K562 (cell line): ENCODE results near the gene PCDHGA5. TPM values are rescaled to one million over a fixed set of nuclear protein-coding genes. Genes with fewer than 3 reads are reported as not detected.

Source experiments
- ATAC-seq: fragments of 200-7000 bp; cut with Tn5 transposase; 3 replicates; pipeline ENCODE4 v1.9.1; 2020; ENCODE audit warnings: moderate library complexity
- BruUV-seq: library from RNA; stranded (reverse); fragments of 400-500 nt; replicated peaks from 2 replicates; lab custom pipeline; 2021; lab: Mats Ljungman, UMichigan
- CTCF ChIA-PET: fragments of 300-600 bp; formaldehyde crosslinking; extraction: SDS; loops from one replicate; lab custom pipeline; 2021; ENCODE audit warnings: low intra/inter-chr PET ratio; lab: Yijun Ruan, JAX
- POLR2A ChIA-PET: fragments of 300-600, 350-650 bp; sonication (Branson Sonifier 250); formaldehyde crosslinking; extraction: SDS; loops from one replicate; lab custom pipeline; 2021; ENCODE audit warnings: antibody characterized with exemption, inconsistent platforms; lab: Yijun Ruan, JAX
- DNase-seq, 4 experiments: peaks; one replicate each; pipeline versions ENCODE4 v3.0.0 to v3.0.0-alpha.2; 2011 to 2018; ENCODE audit warnings: low spot score in 3 of 4, mixed read lengths in 3 of 4; ENCODE audit errors: extremely low read depth in 1 of 4
- FAIRE-seq: peaks from 2 replicates; lab custom pipeline; 2011; peaks lifted over from hg19 to GRCh38; lab: Jason Lieb, UNC
- H2AFZ ChIP-seq: 2 replicates; pipeline ENCODE4 v1.6.0; 2011; ENCODE audit warnings: low read depth, low read length, control low read depth, inconsistent platforms
- H3K27ac ChIP-seq: fragments of 200-600 bp; 3 replicates; pipeline ENCODE4 v1.8.0; 2011; ENCODE audit warnings: low read depth, mild to moderate bottlenecking, control low read depth, inconsistent platforms, low read length, moderate library complexity, mixed read lengths; ENCODE audit errors: extremely low read depth
- H3K27me3 ChIP-seq, 2 experiments: fragments of 300-600 bp in 1 of 2; 2 replicates in 1 of 2; 3 replicates in 1 of 2; pipeline versions ENCODE4 v1.6.0 to v1.8.0; 2011; ENCODE audit warnings: inconsistent platforms in 2 of 2, low read length in 2 of 2, mild to moderate bottlenecking in 1 of 2, mixed read lengths in 1 of 2, moderate library complexity in 1 of 2; ENCODE audit not compliant: control insufficient read depth in 2 of 2, insufficient read depth in 2 of 2
- H3K36me3 ChIP-seq: fragments of 300-600 bp; 3 replicates; pipeline ENCODE4 v1.8.0; 2011; ENCODE audit warnings: mild to moderate bottlenecking, low read length, inconsistent platforms; ENCODE audit not compliant: control insufficient read depth, insufficient read depth
- H3K4me1 ChIP-seq, 2 experiments: fragments of 200-600 bp in 1 of 2; replicated peaks in 1 of 2; 2 replicates in 1 of 2; 3 replicates in 1 of 2; pipeline versions ENCODE4 v1.5.1 to v1.8.0; 2011; ENCODE audit warnings: inconsistent platforms in 2 of 2, low read length in 2 of 2, mild to moderate bottlenecking in 1 of 2, mixed read lengths in 1 of 2, moderate library complexity in 1 of 2; ENCODE audit not compliant: control insufficient read depth in 2 of 2, insufficient read depth in 2 of 2
- H3K4me2 ChIP-seq: 2 replicates; pipeline ENCODE4 v1.6.1; 2011; ENCODE audit warnings: low read length, control low read depth, inconsistent platforms, mixed read lengths; ENCODE audit not compliant: insufficient read depth
- H3K4me3 ChIP-seq: fragments of 200-600 bp; sonication (generic), shearing (Covaris generic); 2 replicates; pipeline ENCODE4 v1.5.1; 2016; ENCODE audit warnings: control low read depth, inconsistent platforms
- H3K79me2 ChIP-seq: fragments of 200-600 bp; 3 replicates; pipeline ENCODE4 v1.8.0; 2011; ENCODE audit warnings: low read length, inconsistent platforms; ENCODE audit not compliant: control insufficient read depth, insufficient read depth
- H3K9ac ChIP-seq, 2 experiments: 2 replicates each; pipeline versions ENCODE4 v1.6.0 to v1.6.1; 2011; ENCODE audit warnings: low read depth in 2 of 2, low read length in 2 of 2, control low read depth in 1 of 2, inconsistent platforms in 1 of 2, mild to moderate bottlenecking in 1 of 2, mixed read lengths in 1 of 2; ENCODE audit not compliant: insufficient read depth in 1 of 2
- H3K9me1 ChIP-seq: one replicate; pipeline ENCODE4 v1.6.0; 2011; ENCODE audit warnings: inconsistent platforms, mild to moderate bottlenecking, low read length, moderate library complexity; ENCODE audit not compliant: control insufficient read depth, insufficient read depth
- H3K9me3 ChIP-seq: replicated peaks from 2 replicates; pipeline ENCODE4 v1.5.1; 2011; ENCODE audit warnings: low read depth, low read length, inconsistent platforms; ENCODE audit not compliant: control insufficient read depth, insufficient read depth
- H4K20me1 ChIP-seq: replicated peaks from 2 replicates; pipeline ENCODE4 v1.6.1; 2011; ENCODE audit warnings: low read length, inconsistent platforms, mixed read lengths; ENCODE audit not compliant: control insufficient read depth, insufficient read depth
- ARHGAP35 ChIP-seq: fragments of 450-650 bp; IDR thresholded peaks from 2 replicates; pipeline ENCODE4 v1.6.1; 2018; ENCODE audit not compliant: partially characterized antibody
- EZH2 ChIP-seq: IDR thresholded peaks from 2 replicates; pipeline ENCODE4 v1.6.1; 2012; ENCODE audit warnings: low read depth, mild to moderate bottlenecking, inconsistent platforms, low read length, borderline replicate concordance
- HOMEZ ChIP-seq: fragments of 250-450 bp; sonication (Bioruptor Pico); IDR thresholded peaks from 2 replicates; pipeline ENCODE4 v1.4.0; 2020; ENCODE audit warnings: mild to moderate bottlenecking, moderate library complexity
- HSF4 ChIP-seq: fragments of 250-450 bp; sonication (Bioruptor Pico); IDR thresholded peaks from 2 replicates; pipeline ENCODE4 v2.1.2; 2022; ENCODE audit warnings: mild to moderate bottlenecking, moderate library complexity, borderline replicate concordance
- KDM4B ChIP-seq, 2 experiments: fragments of 450-650 bp in 1 of 2; sonication (generic) in 1 of 2; IDR thresholded peaks; 2 replicates each; pipeline ENCODE4 v1.6.1; 2016 to 2017; ENCODE audit warnings: borderline replicate concordance in 2 of 2, antibody characterized with exemption in 1 of 2, low read depth in 1 of 2, mild to moderate bottlenecking in 1 of 2
- KDM5B ChIP-seq: fragments of 200-600 bp; sonication (generic); IDR thresholded peaks from 2 replicates; pipeline ENCODE4 v1.6.1; 2012; ENCODE audit warnings: low read depth, mild to moderate bottlenecking, moderate library complexity, low read length, control low read depth, inconsistent platforms; ENCODE audit not compliant: insufficient replicate concordance
- MAX ChIP-seq: sonication (generic); formaldehyde crosslinking; IDR thresholded peaks from 2 replicates; pipeline ENCODE4 v1.9.0; 2022; ENCODE audit warnings: mild to moderate bottlenecking, missing genetic modification reagents
- MLLT1 ChIP-seq, 2 experiments: fragments of 450-650 bp; IDR thresholded peaks; 2 replicates each; pipeline ENCODE4 v1.6.1; 2016
- MTA3 ChIP-seq: fragments of 450-650 bp; formaldehyde crosslinking; IDR thresholded peaks from 2 replicates; pipeline ENCODE4 v1.6.1; 2017; ENCODE audit warnings: mild to moderate bottlenecking, borderline replicate concordance
- NCOA1 ChIP-seq: fragments of 450-650 bp; IDR thresholded peaks from 2 replicates; pipeline ENCODE4 v1.6.1; 2016; ENCODE audit warnings: low read depth
- SMARCA4 ChIP-seq: fragments of 450-650 bp; IDR thresholded peaks from 2 replicates; pipeline ENCODE4 v1.6.1; 2016
- SMARCB1 ChIP-seq: IDR thresholded peaks from 2 replicates; pipeline ENCODE4 v1.6.1; 2011; ENCODE audit warnings: improper control_type of control experiment, low read depth; ENCODE audit not compliant: insufficient read length
- SREBF2 ChIP-seq: sonication (generic); formaldehyde crosslinking; IDR thresholded peaks from 2 replicates; pipeline ENCODE4 v1.4.0; 2020; ENCODE audit warnings: mild to moderate bottlenecking, missing genetic modification reagents
- TAF7 ChIP-seq: fragments of 450-650 bp; IDR thresholded peaks from 2 replicates; pipeline ENCODE4 v1.6.1; 2016; ENCODE audit warnings: missing genetic modification characterization, missing compliant biosample characterization
- TAF9B ChIP-seq: fragments of 450-650 bp; IDR thresholded peaks from 2 replicates; pipeline ENCODE4 v1.6.1; 2018; ENCODE audit warnings: mild to moderate bottlenecking; ENCODE audit not compliant: partially characterized antibody
- THRAP3 ChIP-seq: fragments of 450-650 bp; IDR thresholded peaks from 2 replicates; pipeline ENCODE4 v1.6.1; 2016; ENCODE audit warnings: mild to moderate bottlenecking, inconsistent platforms, borderline replicate concordance
- ZKSCAN1 ChIP-seq: fragments of 150-350 bp; IDR thresholded peaks from 2 replicates; pipeline ENCODE4 v1.6.1; 2016; ENCODE audit warnings: low read depth, low read length
- ZNF57 ChIP-seq: fragments of 450-650 bp; formaldehyde crosslinking; IDR thresholded peaks from 2 replicates; pipeline ENCODE4 v1.4.0; 2020; ENCODE audit warnings: mild to moderate bottlenecking, moderate library complexity
- ZNF655 ChIP-seq: fragments of 250-450 bp; sonication (Bioruptor Pico); IDR thresholded peaks from 2 replicates; pipeline ENCODE4 v1.5.0; 2021
- WGBS: fragments of 100-300 bp; shearing (Covaris generic); methylation state at CpG from one replicate; pipeline ENCODE4 v1.1.6; 2016; ENCODE audit warnings: low coverage, mixed read lengths; ENCODE audit not compliant: insufficient coverage; ENCODE audit errors: missing lambda C conversion rate; 5-methylcytosine and 5-hydroxymethylcytosine counted together
- in situ Hi-C: fragments of 300-500 bp; cut with MboI; formaldehyde crosslinking; loops from 4 replicates; pipeline ENCODE4 v1.15.0; 2018; ENCODE audit warnings: inconsistent platforms, mixed read lengths
- intact Hi-C: fragments of 100-400 bp; cut with micrococcal nuclease; formaldehyde crosslinking; loops from 2 replicates; pipeline ENCODE4 v1.14.2; 2022
- polyA plus RNA-seq, 8 experiments: library from polyadenylated mRNA; depleted of rRNA in 4 of 8; stranded (reverse) in 5 of 8; unstranded in 3 of 8; fragments of >200 nt; fragmentation: Nextera tagmentation in 2 of 8; fragmentation: Illumina TruSeq in 1 of 8; extraction: Ambion mirVana in 2 of 8; extraction: Trizol in 1 of 8; gene quantifications; 2 replicates each; pipeline versions ENCODE4 v1.2.1 to v1.2.3, GENCODE V29; 2011 to 2014; ENCODE audit warnings: inconsistent platforms in 1 of 8, missing spikeins in 1 of 8
- total RNA-seq, 7 experiments: library from RNA; depleted of rRNA in 6 of 7; stranded (reverse); fragments of >200 nt in 6 of 7; fragmentation: Illumina TruSeq in 2 of 7; extraction: Trizol in 2 of 7; gene quantifications; 2 replicates each; pipeline versions ENCODE4 v1.2.1 to v1.2.3, GENCODE V29; 2011 to 2021; ENCODE audit warnings: low replicate concordance in 1 of 7

Gene PCDHGA5
- total and polyA plus RNA-seq, 9 of the 15 experiments (the other 6 are each of a cell fraction or from before 2014, with no cell fraction given) = 0.01 to 0.18 (median 0.12) TPM; not detected in 1

GRCh38 chr5:141398608-141399007 lies 34.6 kb downstream of the PCDHGA5 start:
- WGBS = 4% methylated on average over 15 of the region's 15 CpGs
- no peaks in the 10 kb centered on the region for H3K79me2 ChIP-seq
- H2AFZ ChIP-seq = no peak overlapping the region
- no peak overlapping the region for H3K9ac ChIP-seq
- no peaks in the 10 kb centered on the region for H3K9me1 ChIP-seq
- intact Hi-C loops = no loop called here
- ATAC-seq (no peak), DNase-seq (no peak), FAIRE-seq (no peak)
- no peaks in the 10 kb centered on the region for H4K20me1 ChIP-seq
- H3K4me3 ChIP-seq = no peak overlapping the region
- in situ Hi-C loops = no loop called here
- H3K4me1 ChIP-seq = peaks cover 0 to 11% of the 10 kb centered on the region in 2 experiments; a peak in 3 of 5 replicates
- H3K4me2 ChIP-seq = no peak overlapping the region
- BruUV-seq = no TSS peak
- POLR2A ChIA-PET = interaction anchor here (1.1 kb wide), 1 partner anchor 8 kb away, joined by 3 read pairs; no protein-coding TSS in a partner anchor
- CTCF ChIA-PET = no interaction called here
- peaks cover 2% of the 10 kb centered on the region; the same call in 1 of the 2 replicates for H3K9me3 ChIP-seq
- no peaks in the 10 kb centered on the region for H3K36me3 ChIP-seq
- H3K27me3 ChIP-seq = peaks cover 0 to 33% of the 10 kb centered on the region in 2 experiments; a peak in 4 of 5 replicates
- H3K27ac ChIP-seq = no peak overlapping the region
- TF ChIP-seq HOMEZ (CRISPR knock-in tag) = no peak
- no peak for TF ChIP-seq MTA3
- TF ChIP-seq HSF4 (CRISPR knock-in tag) = no peak
- no peak for TF ChIP-seq SMARCB1
- TF ChIP-seq TAF9B = no peak
- no peak for TF ChIP-seq THRAP3
- no peak for TF ChIP-seq EZH2
- no peak for TF ChIP-seq NCOA1
- no peak for TF ChIP-seq SREBF2
- TF ChIP-seq ZKSCAN1 = no peak
- no peak for TF ChIP-seq ZNF57
- TF ChIP-seq ZNF655 (CRISPR knock-in tag) = no peak
- no peak for TF ChIP-seq SMARCA4
- no peak for TF ChIP-seq TAF7 (tag)
- TF ChIP-seq ARHGAP35 = no peak
- TF ChIP-seq KDM5B = no peak
- no peak for TF ChIP-seq MLLT1 (IDR thresholded peaks at IDR 0.05)
- TF ChIP-seq KDM4B (IDR thresholded peaks at IDR 0.05; ENCODE audit: borderline replicate concordance in 2 of 2, low read depth in 1 of 2) = no peak
- no peak for TF ChIP-seq MAX (CRISPR knock-in tag)
